PFSK-1 (cell line): ENCODE data around the gene ULK4.

Experiments
- FOXP2 ChIP-seq: optimal IDR thresholded peaks from 2 replicates; pipeline ENCODE3; 2011; ENCODE audit warnings: borderline replicate concordance, control low read depth, inconsistent platforms; ENCODE audit not compliant: insufficient read depth; ENCODE audit errors: extremely low read length, extremely low read depth
- POLR2AphosphoS5 ChIP-seq: IDR thresholded peaks from 2 replicates; pipeline ENCODE4 v1.6.1; 2012; ENCODE audit warnings: low read depth, mild to moderate bottlenecking, control low read depth, low read length, moderate library complexity
- REST ChIP-seq, 2 experiments: IDR thresholded peaks; 2 replicates each; pipeline versions ENCODE4 v1.6.1 to v1.8.0; 2011 to 2012; ENCODE audit warnings: low read depth in 2 of 2, low read length in 2 of 2, control low read depth in 1 of 2, inconsistent platforms in 1 of 2, mild to moderate bottlenecking in 1 of 2, moderate library complexity in 1 of 2; ENCODE audit not compliant: insufficient read depth in 1 of 2
- SIN3A ChIP-seq: IDR thresholded peaks from 2 replicates; pipeline ENCODE4 v1.6.1; 2012; ENCODE audit warnings: mild to moderate bottlenecking, low read length, moderate library complexity, borderline replicate concordance; ENCODE audit not compliant: insufficient read depth
- TAF1 ChIP-seq: IDR thresholded peaks from 2 replicates; pipeline ENCODE4 v1.6.1; 2012; ENCODE audit warnings: low read length, control low read depth, borderline replicate concordance; ENCODE audit not compliant: insufficient read depth

Gene ULK4

GRCh38 chr3:42005401-42005800 is 43.5 kb upstream of the ULK4 start:
- TF ChIP-seq POLR2AphosphoS5 (no peak), FOXP2 (no peak), TAF1 (no peak), SIN3A (no peak), REST (IDR thresholded peaks at IDR 0.05; ENCODE audit: insufficient read depth in 1 of 2, low read depth in 2 of 2, low read length in 2 of 2) (no peak)

- no peak for TF ChIP-seq REST (IDR thresholded peaks at IDR 0.05; ENCODE audit: insufficient read depth in 1 of 2, low read depth in 2 of 2, low read length in 2 of 2)
- no peak for TF ChIP-seq SIN3A
- no peak for TF ChIP-seq TAF1
- TF ChIP-seq POLR2AphosphoS5, result no peak
- TF ChIP-seq FOXP2, result no peak
Observed at GRCh38 chr3:42002790-42003189, 40.9 kb upstream of the ULK4 start.

GRCh38 chr3:42001777-42002176 is 39.9 kb upstream of the ULK4 start:
- TF ChIP-seq REST (IDR thresholded peaks at IDR 0.05; ENCODE audit: insufficient read depth in 1 of 2, low read depth in 2 of 2, low read length in 2 of 2), result no peak
- no peak for TF ChIP-seq SIN3A
- no peak for TF ChIP-seq POLR2AphosphoS5
- TF ChIP-seq TAF1, result no peak
- TF ChIP-seq FOXP2, result no peak

- TF ChIP-seq FOXP2, result no peak
- no peak for TF ChIP-seq REST (IDR thresholded peaks at IDR 0.05; ENCODE audit: insufficient read depth in 1 of 2, low read depth in 2 of 2, low read length in 2 of 2)
- no peak for TF ChIP-seq SIN3A
Observed at GRCh38 chr3:41999909-42000308, 38.0 kb upstream of the ULK4 start.

- TF ChIP-seq SIN3A, result no peak
- no peak for TF ChIP-seq FOXP2
- no peak for TF ChIP-seq REST (IDR thresholded peaks at IDR 0.05; ENCODE audit: insufficient read depth in 1 of 2, low read depth in 2 of 2, low read length in 2 of 2)
- TF ChIP-seq TAF1, result no peak
- TF ChIP-seq POLR2AphosphoS5, result no peak
Observed at GRCh38 chr3:41997702-41998550, 36.0 kb upstream of the ULK4 start.
